Effector CD4-positive, alpha-beta T cell (primary cell): ENCODE results near the gene ANAPC15.
A peak's percentile ranks its signal among the peaks of the same experiment; 100 is the strongest.
"Not testable (repeated sequence)": the region's sequence is repeated elsewhere in the genome, so short reads cannot be mapped to it uniquely, and the experiment has no call there.

Source experiments
- DNase-seq: peaks from one replicate; pipeline ENCODE4 v3.0.0-alpha.2; 2020
- total RNA-seq: gene quantifications from one replicate; lab custom pipeline; 2026; lab: John Stamatoyannopoulos, UW

The ANAPC15 gene
- 19.5 reads per million, percentile 46 among the genes with 10 or more reads in this experiment for total RNA-seq

DNA sequence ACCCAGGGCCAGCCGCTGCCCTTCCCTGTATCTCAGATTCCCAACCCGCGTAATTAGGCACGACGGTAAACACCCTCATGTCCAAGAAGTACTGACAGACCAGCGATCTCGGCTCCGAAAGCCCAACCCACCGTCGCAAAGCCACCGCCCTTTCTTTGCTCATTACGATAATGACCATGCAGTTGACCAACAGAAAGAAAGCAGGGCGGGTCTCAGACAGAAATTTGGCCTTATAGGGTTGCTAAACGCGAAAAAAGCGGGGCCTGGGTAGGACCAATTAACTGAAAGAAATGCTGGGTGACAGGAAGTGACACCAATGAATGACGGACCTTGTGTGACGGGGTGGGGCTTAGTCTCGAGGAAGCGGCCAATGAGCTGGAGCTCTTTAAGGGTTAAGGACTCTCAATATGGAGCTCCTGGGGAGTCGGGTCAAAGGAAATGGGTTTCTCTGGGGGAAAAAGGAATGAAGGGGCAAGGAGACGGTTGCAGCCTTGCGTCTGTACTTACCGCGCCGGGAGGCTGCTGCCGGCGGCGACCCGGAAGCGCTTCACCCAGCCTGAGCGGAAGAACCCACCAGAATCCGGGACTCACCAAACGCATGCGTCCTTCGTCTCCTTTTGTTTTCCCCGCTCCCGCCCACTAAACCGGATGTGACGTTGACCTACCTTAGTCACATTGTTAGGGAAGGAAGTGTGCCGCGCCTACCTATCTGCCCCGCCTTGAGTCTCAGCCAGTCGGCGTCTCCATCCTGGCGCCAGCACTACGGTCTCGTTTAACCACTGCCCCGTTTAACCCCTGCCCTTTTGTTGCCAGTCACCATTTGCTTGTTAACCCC, at the start of gene ANAPC15:
Gene ANAPC15, minus strand, starts transcription at position 553 of the 835 bp plus-strand sequence. CDS start 1,419 bp downstream, outside the sequence.
- peak; percentile 95 for DNase-seq

DNA sequence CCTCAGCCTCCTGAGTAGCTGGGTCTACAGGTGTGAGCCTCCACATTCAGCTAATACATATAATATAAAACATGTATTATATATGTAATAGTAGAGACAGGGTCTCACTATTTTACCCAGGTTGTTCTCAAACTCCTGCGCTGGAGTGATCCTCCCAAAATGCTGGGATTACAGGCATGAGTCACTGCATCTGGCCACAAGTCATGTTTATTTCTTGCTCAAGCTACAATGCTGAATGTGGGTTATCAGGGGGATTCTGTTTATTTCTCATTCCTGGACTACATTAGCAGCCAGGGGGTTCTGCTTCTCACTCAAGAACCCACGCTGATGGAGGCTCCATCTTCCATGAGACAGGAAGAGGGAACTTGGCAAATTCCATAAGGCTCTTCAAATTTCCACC, 47.8 kb upstream of the ANAPC15 start:
- DNase-seq, result no peak

DNA sequence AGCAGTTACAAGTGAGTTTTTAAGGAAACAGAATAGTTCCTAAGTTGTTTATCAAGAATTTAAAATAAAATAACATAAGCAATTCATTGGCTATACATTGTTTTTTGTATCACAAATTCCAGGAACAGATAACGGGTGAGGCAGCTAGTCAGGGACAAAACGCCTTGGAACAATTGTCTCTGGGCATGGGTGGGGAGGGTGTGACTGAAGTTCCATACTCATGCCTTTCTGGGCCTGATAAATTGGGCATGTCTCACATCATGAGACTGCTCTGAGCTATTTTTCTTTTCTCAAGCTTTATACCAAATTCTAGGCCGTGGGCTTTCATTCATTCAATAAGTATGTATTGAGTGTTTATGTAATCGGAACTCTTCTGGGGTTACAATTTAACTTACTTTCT, 44.6 kb upstream of the ANAPC15 start:
- DNase-seq, result no peak

DNA sequence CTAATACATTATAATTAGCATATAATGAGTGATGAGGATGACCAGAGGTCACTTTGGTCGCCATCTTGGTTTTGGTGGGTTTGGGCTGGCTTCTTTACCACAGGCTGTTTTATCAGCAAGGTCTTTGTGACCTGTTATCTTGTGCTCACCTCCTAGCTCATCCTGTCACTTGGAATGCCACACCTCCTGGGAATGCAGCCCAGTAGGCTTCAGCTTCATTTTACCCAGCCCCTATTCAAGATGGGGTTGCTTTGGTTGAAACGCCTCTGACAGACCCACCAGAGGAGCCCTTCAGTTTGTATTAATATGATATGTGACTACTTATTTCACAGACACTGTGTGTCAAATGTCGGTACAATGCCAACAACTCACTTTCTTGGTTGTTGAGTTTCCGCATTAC, 43.3 kb upstream of the ANAPC15 start:
- no peak for DNase-seq

DNA sequence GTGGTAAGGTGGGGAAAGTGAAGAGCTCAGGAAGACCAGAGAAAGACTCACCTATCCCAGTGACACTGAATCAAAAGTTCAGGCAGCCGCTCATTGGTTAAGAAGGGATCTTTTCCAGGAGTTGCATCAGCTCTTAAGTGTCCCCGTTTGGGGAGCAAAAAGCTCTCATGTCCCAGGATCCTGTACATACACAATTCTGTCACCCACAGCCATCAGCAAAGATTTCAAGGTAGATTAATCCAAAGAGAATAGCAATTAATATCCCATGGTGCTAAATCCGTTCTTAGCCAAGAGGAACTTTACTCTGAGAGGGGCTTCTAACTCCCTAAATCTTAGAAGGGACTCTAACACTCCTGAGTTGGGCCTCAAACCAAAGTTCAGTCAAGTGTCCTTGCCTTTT, 42.3 kb upstream of the ANAPC15 start:
- no peak for DNase-seq

DNA sequence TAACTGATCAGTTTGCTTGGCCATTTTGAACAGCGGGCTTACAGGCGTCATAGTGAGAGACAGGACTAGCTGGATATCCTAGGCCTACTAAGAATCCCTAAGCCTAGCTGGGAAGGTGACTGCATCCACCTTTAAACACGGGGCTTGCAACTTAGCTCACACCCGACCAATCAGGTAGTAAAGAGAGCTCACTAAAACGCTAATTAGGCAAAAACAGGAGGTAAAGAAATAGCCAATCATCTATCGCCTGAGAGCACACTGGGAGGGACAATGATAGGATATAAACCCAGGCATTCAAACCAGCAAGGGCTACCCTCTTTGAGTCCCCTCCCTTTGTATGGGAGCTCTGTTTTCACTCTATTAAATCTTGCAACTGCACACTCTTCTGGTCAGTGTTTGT, 41.4 kb upstream of the ANAPC15 start:
- DNase-seq, result not testable (repeated sequence)

DNA sequence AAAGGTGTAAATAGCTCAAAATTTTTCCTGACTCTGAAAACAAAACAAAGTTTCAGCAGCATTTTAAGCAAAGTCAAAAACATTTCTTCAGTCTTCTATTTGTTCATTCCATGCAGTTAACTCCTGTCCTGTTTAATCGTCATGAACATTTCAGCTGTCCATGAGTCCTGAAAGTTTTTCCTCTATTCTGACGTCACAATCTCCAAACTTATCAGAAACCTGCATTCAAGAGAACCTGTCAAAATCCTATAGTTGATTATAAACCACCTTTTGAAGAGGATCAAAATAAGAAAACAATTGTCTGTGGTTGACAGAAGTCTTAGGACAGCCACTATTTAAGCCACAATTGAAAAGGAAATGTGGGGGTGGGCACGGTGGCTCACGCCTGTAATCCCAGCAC, 38.4 kb upstream of the ANAPC15 start:
- DNase-seq, result no peak

DNA sequence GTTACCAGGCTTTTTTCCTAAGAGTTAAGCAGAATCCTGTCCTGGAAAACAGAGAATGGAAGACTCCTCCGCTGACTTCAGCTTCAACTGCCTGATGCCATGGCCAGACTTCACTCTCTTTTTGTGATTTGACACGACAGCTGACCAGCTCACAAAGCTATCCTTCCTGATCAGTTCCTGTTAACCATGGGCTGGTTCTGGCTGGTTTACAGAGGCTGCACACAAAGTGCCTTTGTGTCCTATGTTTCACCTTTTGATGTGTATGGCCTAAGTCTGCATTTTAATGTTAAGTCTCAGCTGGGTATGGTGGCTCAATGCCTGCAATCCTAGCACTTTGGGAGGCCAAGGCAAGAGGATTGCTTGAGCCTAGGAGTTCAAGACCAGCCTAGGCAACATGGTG, 34.1 kb upstream of the ANAPC15 start:
- no peak for DNase-seq

DNA sequence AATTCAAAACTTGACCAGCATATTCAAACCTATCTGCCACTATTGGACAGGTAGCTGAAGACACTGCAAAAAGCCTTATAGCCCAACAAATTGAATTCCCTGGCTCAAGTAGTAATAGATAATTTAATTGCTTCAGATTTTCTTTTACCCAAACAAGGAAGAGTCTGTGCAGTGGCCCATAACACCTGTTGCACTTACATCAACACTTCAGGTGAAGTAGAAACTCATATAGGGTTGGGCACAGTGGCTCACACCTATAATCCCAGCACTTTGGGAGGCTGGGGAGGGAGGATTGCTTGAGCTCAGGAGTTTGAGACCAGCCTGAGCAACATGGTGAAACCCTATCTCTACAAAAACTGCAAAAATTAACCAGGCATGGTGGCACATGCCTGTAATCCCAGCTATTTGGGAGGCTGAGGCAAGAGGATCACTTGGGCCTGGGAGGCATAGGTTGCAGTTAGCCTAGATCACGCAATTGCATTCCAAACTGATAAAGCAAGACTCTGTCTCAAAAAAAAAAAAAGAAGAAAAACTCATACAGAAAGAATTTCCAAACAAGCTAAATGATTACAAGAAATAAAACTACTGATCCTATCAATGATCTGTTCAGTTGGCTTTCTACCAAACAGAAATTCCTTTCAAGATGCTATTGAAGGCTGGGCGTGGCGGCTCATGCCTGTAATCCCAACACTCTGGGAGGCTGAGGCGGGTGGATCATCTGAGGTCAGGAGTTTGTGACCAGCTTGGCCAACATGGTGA, 32.5 kb upstream of the ANAPC15 start:
- DNase-seq, result no peak

DNA sequence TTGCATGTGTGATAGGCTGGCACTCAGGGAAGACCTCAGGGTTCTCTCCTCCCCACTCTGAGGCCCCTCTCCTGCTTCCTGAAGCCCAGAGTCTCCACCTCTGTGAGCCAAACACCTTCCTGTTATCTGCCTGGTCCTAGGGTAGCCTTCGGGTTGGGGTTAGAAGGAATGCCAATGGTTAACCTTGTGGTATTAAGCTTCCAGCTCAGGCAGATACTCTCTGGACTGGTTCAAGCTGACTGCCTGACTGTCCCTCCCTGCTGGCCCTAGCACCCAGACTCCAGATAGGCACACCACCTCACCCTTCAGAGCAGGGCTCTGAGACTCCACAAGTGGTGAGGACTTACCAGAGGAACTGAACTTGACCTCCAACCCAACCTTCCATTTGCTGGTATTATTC, 30.0 kb upstream of the ANAPC15 start:
- not testable (repeated sequence) for DNase-seq

DNA sequence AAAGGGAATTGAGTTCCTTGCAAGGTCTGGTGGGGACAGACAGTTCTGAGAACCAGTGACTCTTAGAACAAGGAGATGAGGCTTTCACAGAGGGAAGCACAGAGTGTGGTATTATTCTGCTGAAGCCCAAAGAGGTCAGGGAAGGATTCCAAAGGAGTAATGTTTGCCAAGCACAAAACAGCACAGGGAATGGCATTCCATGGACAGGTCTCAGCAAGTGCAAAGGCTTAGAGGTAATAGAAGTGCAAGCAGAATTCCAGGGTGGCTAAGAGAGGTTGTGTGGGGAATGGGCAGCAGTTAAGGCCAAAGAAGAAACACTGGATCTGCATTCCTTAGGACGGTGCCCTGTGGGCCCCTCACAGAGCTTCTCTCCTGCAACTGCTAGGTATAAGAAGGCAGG, 29.6 kb upstream of the ANAPC15 start:
- DNase-seq, result not testable (repeated sequence)

DNA sequence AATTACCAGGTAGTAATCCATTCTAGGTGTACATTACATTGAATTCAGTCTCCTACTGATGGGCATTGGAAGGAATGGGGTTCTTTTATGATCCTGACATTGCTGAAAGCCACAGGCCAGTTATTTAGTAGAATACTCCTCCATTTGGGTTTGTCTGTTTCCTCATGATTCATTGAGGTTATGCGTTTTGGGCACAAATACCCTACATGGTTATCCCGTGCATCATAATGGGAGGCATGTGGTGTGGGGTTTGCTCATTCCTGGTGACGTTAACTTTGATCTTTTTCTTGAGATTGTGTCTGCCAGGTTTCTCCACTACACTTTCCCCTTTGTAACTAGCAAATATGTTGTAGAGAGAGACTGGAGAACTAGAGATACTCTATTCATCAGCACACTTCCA, 28.6 kb upstream of the ANAPC15 start:
- DNase-seq, result no peak

DNA sequence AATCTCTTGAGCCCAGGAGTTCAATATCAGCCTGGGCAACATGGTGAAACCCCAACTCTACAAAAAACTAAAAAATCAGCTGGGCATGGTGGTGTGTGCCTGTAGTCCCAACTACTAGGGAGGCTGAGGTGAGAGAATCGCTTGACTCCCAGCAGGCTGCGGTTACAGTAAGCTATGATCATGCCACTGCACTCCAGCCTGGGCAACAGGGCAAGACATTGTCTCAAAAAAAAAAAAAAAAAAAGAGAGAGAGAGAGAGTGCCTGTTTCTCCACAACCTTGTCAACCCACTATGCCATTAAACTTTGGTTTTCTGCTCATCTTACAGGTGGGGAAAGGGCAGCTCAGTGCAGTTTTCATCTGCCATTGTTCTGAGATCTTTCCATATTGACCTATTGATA, 28.2 kb upstream of the ANAPC15 start:
- no peak for DNase-seq

DNA sequence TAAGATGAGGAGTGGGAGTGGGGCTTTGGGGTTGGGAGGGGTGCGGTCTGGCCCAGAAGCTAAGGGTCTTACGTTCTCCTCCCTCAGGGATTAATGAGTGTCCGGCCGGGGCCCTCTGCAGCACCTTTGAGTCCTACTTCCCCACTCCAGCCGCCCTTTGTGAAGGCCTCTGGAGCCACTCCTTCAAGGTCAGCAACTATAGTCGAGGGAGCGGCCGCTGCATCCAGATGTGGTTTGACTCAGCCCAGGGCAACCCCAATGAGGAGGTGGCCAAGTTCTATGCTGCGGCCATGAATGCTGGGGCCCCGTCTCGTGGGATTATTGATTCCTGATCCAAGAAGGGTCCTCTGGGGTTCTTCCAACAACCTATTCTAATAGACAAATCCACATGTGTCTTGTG, 27.0 kb upstream of the ANAPC15 start:
- DNase-seq, result no peak

DNA sequence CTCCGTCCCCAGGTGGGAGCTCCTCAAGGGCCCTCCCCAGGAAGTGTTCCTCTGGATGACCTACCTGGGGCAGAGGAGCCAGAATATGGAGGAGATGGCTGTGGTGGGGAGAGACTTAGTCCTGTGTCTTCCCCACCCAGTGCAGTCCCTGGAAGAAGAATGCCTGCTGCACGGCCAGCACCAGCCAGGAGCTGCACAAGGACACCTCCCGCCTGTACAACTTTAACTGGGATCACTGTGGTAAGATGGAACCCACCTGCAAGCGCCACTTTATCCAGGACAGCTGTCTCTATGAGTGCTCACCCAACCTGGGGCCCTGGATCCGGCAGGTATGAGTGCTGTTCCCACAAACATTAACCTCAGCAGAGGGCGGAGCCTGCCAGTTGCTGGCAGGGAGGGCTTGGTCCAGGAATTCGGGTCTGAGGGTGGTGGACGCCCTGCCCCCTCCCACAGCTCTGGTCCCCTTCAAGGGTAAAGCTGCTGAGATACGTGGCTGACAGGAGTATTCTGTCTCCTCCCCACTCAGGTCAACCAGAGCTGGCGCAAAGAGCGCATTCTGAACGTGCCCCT, 26.4 kb upstream of the ANAPC15 start:
- no peak for DNase-seq

DNA sequence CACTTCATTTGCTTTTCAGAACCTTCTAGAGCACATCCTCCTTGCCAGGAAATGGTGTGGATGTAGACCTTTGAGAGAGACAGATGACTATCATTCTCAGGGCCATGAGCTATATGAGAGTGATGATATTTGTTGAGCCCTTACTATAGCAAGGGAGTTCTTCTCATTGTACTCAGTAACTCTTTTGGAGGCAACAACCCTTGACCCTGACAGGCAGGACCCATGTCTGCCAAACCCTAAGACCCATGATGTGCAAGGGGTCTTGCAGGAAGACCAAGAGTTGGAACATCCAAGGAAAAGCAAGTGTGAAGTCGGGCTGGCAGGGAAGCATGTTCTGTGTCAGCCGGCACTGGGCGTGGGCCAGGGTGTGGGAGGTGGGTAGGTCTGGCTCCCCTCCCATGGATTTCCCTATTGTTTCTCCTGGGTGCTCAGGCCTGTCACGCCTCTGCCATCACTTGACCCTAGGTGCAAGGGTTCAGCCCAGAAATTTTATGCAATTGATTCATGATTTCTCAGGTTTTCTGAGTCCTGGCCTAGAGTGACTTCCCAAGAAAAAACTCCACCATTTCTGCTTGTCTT, 24.3 kb upstream of the ANAPC15 start:
- DNase-seq, result no peak

DNA sequence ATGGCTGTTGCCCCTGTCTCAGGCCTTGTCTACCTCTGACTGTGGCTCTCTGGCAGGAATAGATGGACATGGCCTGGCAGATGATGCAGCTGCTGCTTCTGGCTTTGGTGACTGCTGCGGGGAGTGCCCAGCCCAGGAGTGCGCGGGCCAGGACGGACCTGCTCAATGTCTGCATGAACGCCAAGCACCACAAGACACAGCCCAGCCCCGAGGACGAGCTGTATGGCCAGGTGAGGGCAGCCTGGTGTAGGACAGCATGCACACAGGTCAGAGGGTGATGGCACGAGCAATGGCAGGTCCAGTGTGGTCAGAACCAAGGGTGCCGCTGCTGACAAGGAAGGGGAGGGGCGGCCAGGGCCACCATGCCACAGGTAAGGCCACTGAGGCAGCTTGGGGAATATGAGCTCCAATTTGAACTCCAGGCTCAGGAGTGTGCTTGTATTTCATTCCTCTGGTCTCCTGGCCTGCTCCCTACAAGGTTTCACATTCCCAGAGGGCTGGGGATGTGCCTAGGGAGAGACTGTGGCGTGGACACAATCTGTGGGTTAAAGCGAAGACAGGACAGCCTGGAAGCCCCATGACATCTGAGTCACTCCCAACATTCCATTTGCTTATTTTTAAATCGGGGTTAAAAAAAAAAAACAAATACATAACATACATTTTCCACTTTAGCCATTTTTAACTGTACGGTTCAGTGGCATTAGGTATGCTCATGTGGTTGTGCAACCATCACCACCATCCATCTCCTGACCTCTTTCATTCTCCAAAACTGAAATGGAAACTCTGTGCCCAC, 23.6 kb upstream of the ANAPC15 start:
- DNase-seq, result no peak

DNA sequence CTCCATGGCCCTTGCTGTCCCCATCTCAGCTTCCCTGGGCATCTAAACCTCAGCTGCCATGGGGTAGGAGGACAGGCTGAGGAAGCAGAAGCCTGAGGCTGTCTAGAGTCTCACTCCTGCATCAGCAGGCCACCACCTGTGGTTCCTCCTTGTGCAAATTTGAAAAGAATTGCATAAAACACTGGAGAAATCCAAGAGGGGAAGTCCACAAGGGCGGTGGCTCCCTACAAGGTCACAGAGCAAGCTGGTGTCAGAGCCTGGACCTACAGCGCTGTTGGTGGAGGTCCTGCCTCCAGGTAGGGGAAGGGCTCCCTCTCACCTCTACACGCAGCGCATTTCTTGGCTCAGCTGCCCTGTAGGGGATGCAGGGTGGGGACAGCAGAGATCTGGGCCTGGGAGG, 23.0 kb upstream of the ANAPC15 start, which contains the start of gene FOLR3:
Gene FOLR3, plus strand, starts transcription at position 253 of the 400 bp plus-strand sequence. CDS start 228 bp downstream, outside the sequence.
- DNase-seq, result not testable (repeated sequence)

DNA sequence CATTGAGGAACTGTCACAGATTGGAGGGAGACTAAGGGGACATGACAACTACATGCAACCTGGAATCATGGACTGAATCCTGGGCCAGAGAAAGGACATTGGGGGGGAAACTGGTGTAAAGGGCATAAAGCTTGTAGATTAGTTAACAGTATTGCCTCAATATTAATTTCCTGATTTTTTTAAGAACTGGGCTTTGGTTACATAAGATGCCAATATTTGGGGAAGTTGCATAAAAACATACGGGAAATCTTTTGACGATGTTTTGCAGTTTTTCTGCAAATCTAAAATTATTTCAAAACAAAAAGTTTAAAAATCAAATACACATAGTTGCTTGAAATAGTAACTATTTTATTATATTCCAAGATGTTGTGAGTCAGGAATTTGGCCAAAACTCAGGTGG, 20.2 kb upstream of the ANAPC15 start:
- DNase-seq, result no peak

DNA sequence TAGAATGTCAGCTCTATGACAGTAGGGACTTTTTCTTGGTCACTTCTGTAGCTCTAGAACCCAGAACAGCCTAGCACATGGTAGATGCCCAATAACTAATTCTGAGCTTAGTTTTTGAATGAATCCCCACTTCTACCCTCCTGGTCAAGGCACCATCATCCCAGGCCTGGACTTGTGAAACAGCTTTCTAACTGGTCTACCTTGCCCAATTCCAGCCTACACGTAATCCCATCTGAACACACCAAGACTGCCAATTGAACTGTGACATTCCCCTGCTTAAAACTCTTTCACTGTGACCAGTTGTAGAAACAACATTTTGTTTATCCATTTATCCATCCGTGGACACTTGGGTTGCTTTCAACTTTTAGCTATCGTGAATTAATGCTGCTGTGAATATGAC, 16.9 kb upstream of the ANAPC15 start:
- DNase-seq, result no peak

DNA sequence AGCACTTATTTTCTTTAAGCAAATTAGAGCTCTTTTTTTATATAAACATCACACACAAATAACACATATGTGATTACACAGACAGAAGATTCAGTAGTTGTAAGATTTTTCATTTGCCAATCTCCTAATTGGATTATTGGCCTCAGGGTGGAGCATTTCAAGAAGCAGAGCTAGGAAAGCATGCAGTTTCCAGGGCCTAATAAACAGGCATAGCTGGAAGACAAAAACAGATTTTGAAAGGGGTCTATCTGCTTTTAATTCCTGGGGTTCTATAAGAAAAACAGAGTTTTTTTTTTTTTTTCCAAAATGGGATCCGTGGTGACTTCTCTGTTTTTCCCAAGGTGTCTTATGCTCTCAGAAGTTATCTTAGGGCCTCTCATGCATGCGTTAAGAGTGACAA, 15.4 kb upstream of the ANAPC15 start:
- DNase-seq, result no peak

DNA sequence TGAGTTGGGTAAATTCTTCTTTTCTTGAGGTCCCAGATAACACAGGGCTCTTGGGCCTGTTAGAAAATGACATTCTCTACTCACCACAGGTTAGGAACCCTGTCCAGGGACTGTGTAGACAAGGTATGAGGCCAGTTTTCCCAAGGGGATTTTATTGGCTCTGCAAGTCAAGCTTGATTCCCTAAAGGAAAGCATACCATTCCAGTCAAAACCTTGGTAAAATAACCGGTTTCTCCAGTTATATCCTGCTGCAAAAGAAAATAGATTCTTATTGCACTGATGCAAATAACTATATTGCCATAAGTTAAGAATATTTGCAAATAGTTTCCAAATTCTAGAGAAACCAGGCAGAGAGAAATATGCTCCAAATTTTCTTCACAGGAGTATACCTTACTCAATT, 13.5 kb upstream of the ANAPC15 start:
- DNase-seq, result no peak
